ENCODE data around the gene DNAJB12.
A peak's percentile ranks its signal among the peaks of the same experiment; 100 is the strongest.
"Not testable (repeated sequence)": the region's sequence is repeated elsewhere in the genome, so short reads cannot be mapped to it uniquely, and the experiment has no call there.

DNAJB12 gene

GRCh38 chr10:72388062-72388461, 33.3 kb upstream of the DNAJB12 start:
- no peak for DNase-seq (ENCODE audit: low read depth, low spot score)
- ChIA-PET POLR2A (no interaction called here), CTCF (interaction anchor here (1.7 kb wide), 1 partner anchor 14 kb away, joined by 4 read pairs; no protein-coding TSS in a partner anchor)
- TF ChIP-seq, protein P1, sequence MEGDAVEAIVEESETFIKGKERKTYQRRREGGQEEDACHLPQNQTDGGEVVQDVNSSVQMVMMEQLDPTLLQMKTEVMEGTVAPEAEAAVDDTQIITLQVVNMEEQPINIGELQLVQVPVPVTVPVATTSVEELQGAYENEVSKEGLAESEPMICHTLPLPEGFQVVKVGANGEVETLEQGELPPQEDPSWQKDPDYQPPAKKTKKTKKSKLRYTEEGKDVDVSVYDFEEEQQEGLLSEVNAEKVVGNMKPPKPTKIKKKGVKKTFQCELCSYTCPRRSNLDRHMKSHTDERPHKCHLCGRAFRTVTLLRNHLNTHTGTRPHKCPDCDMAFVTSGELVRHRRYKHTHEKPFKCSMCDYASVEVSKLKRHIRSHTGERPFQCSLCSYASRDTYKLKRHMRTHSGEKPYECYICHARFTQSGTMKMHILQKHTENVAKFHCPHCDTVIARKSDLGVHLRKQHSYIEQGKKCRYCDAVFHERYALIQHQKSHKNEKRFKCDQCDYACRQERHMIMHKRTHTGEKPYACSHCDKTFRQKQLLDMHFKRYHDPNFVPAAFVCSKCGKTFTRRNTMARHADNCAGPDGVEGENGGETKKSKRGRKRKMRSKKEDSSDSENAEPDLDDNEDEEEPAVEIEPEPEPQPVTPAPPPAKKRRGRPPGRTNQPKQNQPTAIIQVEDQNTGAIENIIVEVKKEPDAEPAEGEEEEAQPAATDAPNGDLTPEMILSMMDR (IDR thresholded peaks at IDR 0.05; ENCODE audit: insufficient read depth, low read length, missing control alignments), result no peak
- no peak overlapping the region for H3K4me3 ChIP-seq (ENCODE audit: low read depth, low read length)

DNA sequence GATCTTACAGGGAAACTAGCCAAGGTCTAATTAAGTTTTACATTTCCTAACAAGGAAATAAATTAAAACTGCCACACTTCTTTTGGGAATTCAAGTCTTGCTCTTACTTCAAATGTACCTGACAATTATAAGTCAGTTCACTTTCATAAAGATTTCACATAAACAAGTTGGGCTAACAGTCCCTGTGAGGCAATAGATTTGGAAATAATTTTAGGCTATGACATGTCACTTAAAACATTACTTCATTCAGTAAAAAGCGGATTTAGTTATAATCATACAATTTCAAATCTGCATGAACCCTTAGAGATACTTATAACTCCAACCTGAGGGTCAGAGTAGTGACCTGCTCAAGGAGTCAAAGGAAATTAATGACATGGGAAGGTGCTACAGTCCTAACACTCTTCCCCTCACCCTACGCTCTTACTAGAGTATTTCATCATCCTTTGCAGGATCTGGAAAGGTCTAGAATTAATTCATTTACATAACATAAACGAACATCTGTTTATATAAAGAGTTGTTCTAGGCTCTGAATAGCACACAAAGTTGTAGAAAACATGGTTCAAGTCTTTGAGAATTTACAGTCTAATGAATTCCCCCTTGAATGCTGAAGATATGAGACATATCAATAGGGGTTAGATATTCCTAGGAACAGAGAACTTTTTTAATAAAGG, 32.3 kb upstream of the DNAJB12 start:
- ChIA-PET POLR2A (no interaction called here), CTCF (no interaction called here)
- TF ChIP-seq, protein P1 (IDR thresholded peaks at IDR 0.05; ENCODE audit: insufficient read depth, low read length, missing control alignments), result no peak
- no peak for DNase-seq (ENCODE audit: low read depth, low spot score)
- H3K4me3 ChIP-seq (ENCODE audit: low read depth, low read length), result no peak overlapping the region

DNA sequence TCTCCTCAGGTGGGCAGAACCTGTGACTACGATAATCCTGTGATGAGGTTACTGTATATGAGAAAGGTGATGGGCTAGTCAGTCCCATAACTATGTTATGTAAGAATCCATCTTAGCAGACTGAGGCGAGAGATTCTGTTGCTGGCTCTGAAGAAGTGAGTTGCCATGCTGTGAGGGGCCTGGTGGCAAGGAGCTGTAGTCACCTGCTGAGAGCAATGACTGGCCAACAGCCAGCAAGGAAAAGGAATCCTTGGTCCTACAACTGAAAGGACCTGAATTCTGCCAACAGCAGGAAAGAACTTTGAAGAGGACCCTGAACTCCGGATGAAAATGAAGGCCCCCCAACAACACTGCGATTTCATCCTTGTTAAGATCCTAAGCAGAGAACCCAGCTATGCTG, 31.0 kb upstream of the DNAJB12 start:
- no peak overlapping the region for H3K4me3 ChIP-seq (ENCODE audit: low read depth, low read length)
- POLR2A ChIA-PET, result interaction anchor here (0.6 kb wide), 1 partner anchor 324 kb away, joined by 3 read pairs; no protein-coding TSS in a partner anchor
- TF ChIP-seq, protein P1 (IDR thresholded peaks at IDR 0.05; ENCODE audit: insufficient read depth, low read length, missing control alignments), result no peak
- no peak for DNase-seq (ENCODE audit: low read depth, low spot score)
- CTCF ChIA-PET, result no interaction called here

GRCh38 chr10:72384982-72385381, 30.3 kb upstream of the DNAJB12 start:
- CTCF ChIA-PET; DNase-seq (ENCODE audit: low read depth, low spot score); POLR2A ChIA-PET; H3K4me3 ChIP-seq (ENCODE audit: low read depth, low read length): not testable (repeated sequence)

GRCh38 chr10:72379776-72380175, 25.1 kb upstream of the DNAJB12 start:
- TF ChIP-seq, protein P1 (IDR thresholded peaks at IDR 0.05; ENCODE audit: insufficient read depth, low read length, missing control alignments), result no peak
- no peak overlapping the region for H3K4me3 ChIP-seq (ENCODE audit: low read depth, low read length)
- POLR2A ChIA-PET, result no interaction called here
- CTCF ChIA-PET, result interaction anchor here (0.5 to 1.2 kb wide), 2 partner anchors 15 to 495 kb away, joined by 3 to 7 read pairs; no protein-coding TSS in a partner anchor
- DNase-seq (ENCODE audit: low read depth, low spot score), result no peak

DNA sequence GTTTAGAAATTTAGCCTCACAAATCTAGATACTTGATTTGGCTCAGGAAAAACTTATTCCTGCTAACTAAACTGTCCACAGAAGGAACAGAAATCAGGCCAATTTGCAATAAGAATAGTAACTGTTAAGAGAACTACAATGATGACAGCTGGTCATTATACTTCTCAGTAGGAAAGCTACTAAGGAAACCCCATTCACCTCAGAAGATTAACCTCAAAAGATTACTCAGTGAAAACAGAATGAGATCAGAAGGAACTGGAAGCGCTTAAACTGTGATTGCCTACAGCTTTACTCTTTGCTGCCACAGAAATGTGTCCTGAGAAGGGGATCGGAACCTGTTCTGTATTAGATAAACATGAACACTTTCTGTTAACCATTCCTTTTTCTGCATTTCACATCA, 24.3 kb upstream of the DNAJB12 start:
- ChIA-PET POLR2A (no interaction called here), CTCF (interaction anchor here (1.2 kb wide), 1 partner anchor 14 kb away, joined by 7 read pairs; no protein-coding TSS in a partner anchor)
- TF ChIP-seq, protein P1 (IDR thresholded peaks at IDR 0.05; ENCODE audit: insufficient read depth, low read length, missing control alignments), result no peak
- H3K4me3 ChIP-seq (ENCODE audit: low read depth, low read length), result no peak overlapping the region
- DNase-seq (ENCODE audit: low read depth, low spot score), result no peak

DNA sequence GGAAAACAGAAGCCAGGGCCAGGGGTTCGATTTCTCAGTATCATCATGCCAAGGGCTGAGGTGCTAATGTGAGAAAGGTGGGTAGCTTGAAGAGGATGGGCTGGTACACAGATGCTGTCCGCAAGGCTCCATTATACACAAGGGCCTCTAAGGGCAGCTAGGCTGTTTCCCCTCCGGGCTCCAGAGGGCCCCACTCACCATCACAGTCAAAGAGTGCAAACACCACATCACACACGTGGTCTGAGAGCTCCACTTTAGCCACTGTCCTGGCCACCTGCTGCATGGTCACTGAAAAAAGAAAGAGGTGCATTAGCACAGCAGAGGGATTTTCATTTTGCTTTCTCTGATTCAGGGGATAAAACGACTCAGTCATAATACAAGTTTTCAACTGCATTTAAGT, 20.9 kb upstream of the DNAJB12 start:
- ChIA-PET POLR2A (no interaction called here), CTCF (interaction anchor here (0.6 to 4.2 kb wide), 10 partner anchors 11 to 688 kb away, joined by 3 to 16 read pairs (median 4); partner anchors contain the start of gene DNAJB12)
- H3K4me3 ChIP-seq (ENCODE audit: low read depth, low read length), result no peak overlapping the region
- TF ChIP-seq, protein P1 (IDR thresholded peaks at IDR 0.05; ENCODE audit: insufficient read depth, low read length, missing control alignments), result peak; percentile 18
- DNase-seq (ENCODE audit: low read depth, low spot score), result no peak
